Measurements from ENCODE around the gene WNT8A. TPM values are rescaled to one million over a fixed set of nuclear protein-coding genes. Genes with fewer than 3 reads are reported as not detected.
"Not testable (repeated sequence)": the region's sequence is repeated elsewhere in the genome, so short reads cannot be mapped to it uniquely, and the experiment has no call there.

WNT8A gene
- total RNA-seq, 6 donors from 2014 or later: not detected

GRCh38 chr5:138068742-138069600 is 14.9 kb upstream of the WNT8A start:
- WGBS, 2 donors: 15 to 19% methylated on average over 6 of the region's 6 CpGs
- Histone ChIP-seq H3K27ac (no peak overlapping the region), H3K9me3 (no peaks in the 10 kb centered on the region), H3K36me3 (no peaks in the 10 kb centered on the region), H3K4me1 (no peaks in the 10 kb centered on the region), H3K4me3 (no peak overlapping the region), H3K27me3 (no peaks in the 10 kb centered on the region)
- DNase-seq (peak in 1 of 2 donors; percentile 77), ATAC-seq (ENCODE audit: low FRiP score in 2 of 2) (peak; percentile 75 to 92)
- TF ChIP-seq POLR2AphosphoS5 (IDR thresholded peaks at IDR 0.05): no peak
- TF ChIP-seq CTCF (IDR thresholded peaks at IDR 0.05): peak; percentile 51 to 74 (median 65)

GRCh38 chr5:138070026-138070425 is 13.8 kb upstream of the WNT8A start:
- H3K9me3 ChIP-seq; ATAC-seq (ENCODE audit: low FRiP score in 2 of 2); H3K4me1 ChIP-seq; H3K27ac ChIP-seq; H3K27me3 ChIP-seq; H3K36me3 ChIP-seq; H3K4me3 ChIP-seq: not testable (repeated sequence)
- WGBS, 2 donors: 97 to 100% methylated on average over 1 to 23 of the region's 32 CpGs
- DNase-seq: peak in 1 of 2 donors; percentile 53

- Histone ChIP-seq H3K9me3 (no peaks in the 10 kb centered on the region), H3K27me3 (no peaks in the 10 kb centered on the region), H3K4me3 (no peak overlapping the region), H3K4me1 (no peaks in the 10 kb centered on the region), H3K27ac (no peak overlapping the region), H3K36me3 (no peaks in the 10 kb centered on the region)
- peak; percentile 71 to 87 for ATAC-seq (ENCODE audit: low FRiP score in 2 of 2)
- 29 to 35% methylated on average over 5 of the region's 5 CpGs for WGBS, 2 donors
- DNase-seq: peak in 1 of 2 donors; percentile 49
- TF ChIP-seq EP300 (IDR thresholded peaks at IDR 0.05) (no peak), CTCF (IDR thresholded peaks at IDR 0.05) (peak; percentile 58 to 77 (median 70))
Observed at GRCh38 chr5:138077064-138077696, 6.7 kb upstream of the WNT8A start.

GRCh38 chr5:138078006-138078643 is 5.7 kb upstream of the WNT8A start:
- Histone ChIP-seq H3K4me3 (no peak overlapping the region), H3K36me3 (no peaks in the 10 kb centered on the region), H3K9me3 (no peaks in the 10 kb centered on the region), H3K27ac (no peak overlapping the region), H3K27me3 (no peaks in the 10 kb centered on the region), H3K4me1 (no peaks in the 10 kb centered on the region)
- 47 to 65% methylated on average over 1 of the region's 1 CpG for WGBS, 2 donors
- ATAC-seq (ENCODE audit: low FRiP score in 2 of 2): no peak
- TF ChIP-seq CTCF (IDR thresholded peaks at IDR 0.05) (no peak), POLR2AphosphoS5 (IDR thresholded peaks at IDR 0.05) (no peak), POLR2A (IDR thresholded peaks at IDR 0.05) (no peak), EP300 (IDR thresholded peaks at IDR 0.05) (no peak)
- no peak for DNase-seq

GRCh38 chr5:138082033-138082432 is 1.8 kb upstream of the WNT8A start:
- Histone ChIP-seq H3K9me3 (no peaks in the 10 kb centered on the region), H3K27ac (no peak overlapping the region), H3K36me3 (no peaks in the 10 kb centered on the region), H3K27me3 (no peaks in the 10 kb centered on the region), H3K4me1 (no peaks in the 10 kb centered on the region), H3K4me3 (no peak overlapping the region)
- 85 to 90% methylated on average over 4 of the region's 4 CpGs for WGBS, 2 donors
- DNase-seq (no peak), ATAC-seq (ENCODE audit: low FRiP score in 2 of 2) (no peak)
- no peak for TF ChIP-seq POLR2AphosphoS5 (IDR thresholded peaks at IDR 0.05)

All from upper lobe of left lung (tissue), 6 donors.